GM12891 (cell line): ENCODE measurements around the gene SEC22A.

Experiments used
- POLR2A ChIP-seq: IDR thresholded peaks from 2 replicates; pipeline ENCODE4 v1.6.1; 2011; ENCODE audit warnings: low read depth, low read length, control low read depth
- POLR2AphosphoS5 ChIP-seq: IDR thresholded peaks from 2 replicates; pipeline ENCODE4 v1.6.1; 2011; ENCODE audit warnings: low read depth, low read length, control low read depth
- POU2F2 ChIP-seq: IDR thresholded peaks from 2 replicates; pipeline ENCODE4 v1.6.1; 2011; ENCODE audit warnings: low read depth, mild to moderate bottlenecking, control low read depth, low read length, moderate library complexity
- SPI1 ChIP-seq: IDR thresholded peaks from 2 replicates; pipeline ENCODE4 v1.6.1; 2011; ENCODE audit warnings: low read depth, low read length, control low read depth
- TAF1 ChIP-seq: IDR thresholded peaks from 2 replicates; pipeline ENCODE4 v1.6.1; 2011; ENCODE audit warnings: low read depth, low read length, control low read depth

DNA sequence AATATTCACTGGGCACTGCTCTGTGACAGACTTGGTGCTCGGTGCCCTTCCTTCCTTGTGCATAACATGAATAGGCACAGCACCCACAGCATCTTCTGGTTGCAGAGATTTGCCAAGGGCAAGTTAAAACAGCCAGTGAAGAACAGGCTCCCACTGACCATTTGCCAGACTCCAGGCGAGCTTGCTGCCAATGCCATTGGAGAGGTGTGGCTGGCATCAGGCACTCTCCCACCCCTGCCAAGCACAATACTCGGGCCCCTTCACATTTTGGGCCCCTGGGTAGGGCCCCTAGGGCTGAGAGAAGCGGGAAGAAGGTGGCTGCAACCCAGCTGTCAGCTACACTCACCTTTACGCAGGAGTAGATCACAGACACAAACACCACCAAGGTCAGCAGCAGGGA, 112.1 kb downstream of the SEC22A start:
- no peak for TF ChIP-seq TAF1
- TF ChIP-seq POLR2AphosphoS5, result no peak
- TF ChIP-seq POLR2A, result no peak
- TF ChIP-seq POU2F2, result no peak
- TF ChIP-seq SPI1, result no peak
